ENCODE data around the gene CYLD.

The CYLD gene

DNA sequence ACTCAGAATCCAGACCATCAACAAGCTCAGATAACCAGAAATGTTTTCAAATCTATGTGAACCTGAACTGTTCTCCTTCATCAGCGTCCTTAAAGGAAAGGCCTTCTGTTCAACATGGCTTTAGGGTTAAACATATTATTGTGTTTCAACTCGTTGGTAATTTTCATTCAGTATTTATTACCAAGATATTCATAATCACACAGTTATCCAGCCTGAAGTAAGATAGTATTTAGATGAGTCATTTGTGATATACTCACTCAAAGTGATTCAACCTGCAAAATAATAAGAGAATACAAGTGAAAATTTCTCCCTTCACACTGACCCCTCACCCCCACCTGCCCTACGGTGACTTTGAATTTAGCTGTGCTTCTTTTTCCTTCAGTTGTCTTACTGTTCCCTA lies 3.0 kb downstream of the CYLD start:
- H3K4me1 ChIP-seq (ENCODE audit: insufficient read depth, low read length), result peaks cover 60% of the 10 kb centered on the region
- no peaks in the 10 kb centered on the region for H3K27me3 ChIP-seq (ENCODE audit: insufficient read depth, low read length, poor library complexity)
- TF ChIP-seq, protein P1, sequence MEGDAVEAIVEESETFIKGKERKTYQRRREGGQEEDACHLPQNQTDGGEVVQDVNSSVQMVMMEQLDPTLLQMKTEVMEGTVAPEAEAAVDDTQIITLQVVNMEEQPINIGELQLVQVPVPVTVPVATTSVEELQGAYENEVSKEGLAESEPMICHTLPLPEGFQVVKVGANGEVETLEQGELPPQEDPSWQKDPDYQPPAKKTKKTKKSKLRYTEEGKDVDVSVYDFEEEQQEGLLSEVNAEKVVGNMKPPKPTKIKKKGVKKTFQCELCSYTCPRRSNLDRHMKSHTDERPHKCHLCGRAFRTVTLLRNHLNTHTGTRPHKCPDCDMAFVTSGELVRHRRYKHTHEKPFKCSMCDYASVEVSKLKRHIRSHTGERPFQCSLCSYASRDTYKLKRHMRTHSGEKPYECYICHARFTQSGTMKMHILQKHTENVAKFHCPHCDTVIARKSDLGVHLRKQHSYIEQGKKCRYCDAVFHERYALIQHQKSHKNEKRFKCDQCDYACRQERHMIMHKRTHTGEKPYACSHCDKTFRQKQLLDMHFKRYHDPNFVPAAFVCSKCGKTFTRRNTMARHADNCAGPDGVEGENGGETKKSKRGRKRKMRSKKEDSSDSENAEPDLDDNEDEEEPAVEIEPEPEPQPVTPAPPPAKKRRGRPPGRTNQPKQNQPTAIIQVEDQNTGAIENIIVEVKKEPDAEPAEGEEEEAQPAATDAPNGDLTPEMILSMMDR (IDR thresholded peaks at IDR 0.05; ENCODE audit: borderline replicate concordance, extremely low read depth, low read length, poor library complexity, severe bottlenecking), result no peak
- TF ChIP-seq EZH2 (IDR thresholded peaks at IDR 0.05; ENCODE audit: borderline replicate concordance, low read depth, low read length, severe bottlenecking), result no peak
- no peaks in the 10 kb centered on the region for H4K20me1 ChIP-seq (ENCODE audit: insufficient read depth, low read length)
- H3K9me3 ChIP-seq (ENCODE audit: insufficient read depth, low read length, severe bottlenecking), result no peaks in the 10 kb centered on the region
- no peak overlapping the region for H3K9ac ChIP-seq (ENCODE audit: low read depth, low read length)
- no peak overlapping the region for H2AFZ ChIP-seq (ENCODE audit: low read depth, low read length)
- ATAC-seq (ENCODE audit: insufficient read depth, low read depth) (no peak), DNase-seq (no peak)
- H3K27ac ChIP-seq (ENCODE audit: low read length), result no peak overlapping the region
- H3K4me2 ChIP-seq (ENCODE audit: insufficient read depth, low read length), result no peak overlapping the region
- no peak overlapping the region for H3K4me3 ChIP-seq (ENCODE audit: low read depth in 1 of 2, low read length in 2 of 2)
- H3K79me2 ChIP-seq (ENCODE audit: insufficient read depth, low read length), result peaks cover 9% of the 10 kb centered on the region; the same call in 1 of the 2 replicates
- H3K36me3 ChIP-seq (ENCODE audit: insufficient read depth, low read length), result 0 out of 2 replicates have a peak, but pooled peaks cover 9% of the 10 kb centered on the region

DNA sequence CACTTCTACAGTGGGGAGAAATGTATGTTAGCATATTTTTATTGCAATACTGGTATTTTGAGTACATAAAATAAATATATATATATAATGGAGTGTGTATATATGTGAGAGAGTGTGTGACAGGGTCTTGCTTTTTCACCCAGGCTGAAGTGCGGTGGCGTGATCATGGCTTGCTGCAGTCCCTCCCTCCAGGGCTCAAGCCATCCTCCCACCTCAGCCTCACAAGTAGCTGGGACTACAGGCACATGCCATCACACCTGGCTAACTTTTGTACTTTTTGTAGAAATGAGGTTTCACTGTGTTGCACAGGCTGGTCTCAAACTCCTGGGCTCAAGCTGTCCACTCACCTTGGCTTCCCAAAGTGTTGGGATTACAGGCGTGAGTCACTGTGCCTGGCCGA lies 4.1 kb downstream of the CYLD start:
- Histone ChIP-seq H3K27me3 (ENCODE audit: insufficient read depth, low read length, poor library complexity) (no peaks in the 10 kb centered on the region), H3K9ac (ENCODE audit: low read depth, low read length) (no peak overlapping the region), H4K20me1 (ENCODE audit: insufficient read depth, low read length) (no peaks in the 10 kb centered on the region), H3K4me3 (ENCODE audit: low read depth in 1 of 2, low read length in 2 of 2) (no peak overlapping the region), H3K27ac (ENCODE audit: low read length) (no peak overlapping the region; the same call in 1 of the 2 replicates), H3K9me3 (ENCODE audit: insufficient read depth, low read length, severe bottlenecking) (no peaks in the 10 kb centered on the region), H3K4me1 (ENCODE audit: insufficient read depth, low read length) (peaks cover 57% of the 10 kb centered on the region), H3K79me2 (ENCODE audit: insufficient read depth, low read length) (peaks cover 9% of the 10 kb centered on the region; the same call in 1 of the 2 replicates), H3K36me3 (ENCODE audit: insufficient read depth, low read length) (0 out of 2 replicates have a peak, but pooled peaks cover 13% of the 10 kb centered on the region), H2AFZ (ENCODE audit: low read depth, low read length) (no peak overlapping the region), H3K4me2 (ENCODE audit: insufficient read depth, low read length) (peak overlapping the region; percentile 60)
- ATAC-seq (ENCODE audit: insufficient read depth, low read depth) (no peak), DNase-seq (no peak)
- TF ChIP-seq, protein P1 (IDR thresholded peaks at IDR 0.05; ENCODE audit: borderline replicate concordance, extremely low read depth, low read length, poor library complexity, severe bottlenecking), result no peak

DNA sequence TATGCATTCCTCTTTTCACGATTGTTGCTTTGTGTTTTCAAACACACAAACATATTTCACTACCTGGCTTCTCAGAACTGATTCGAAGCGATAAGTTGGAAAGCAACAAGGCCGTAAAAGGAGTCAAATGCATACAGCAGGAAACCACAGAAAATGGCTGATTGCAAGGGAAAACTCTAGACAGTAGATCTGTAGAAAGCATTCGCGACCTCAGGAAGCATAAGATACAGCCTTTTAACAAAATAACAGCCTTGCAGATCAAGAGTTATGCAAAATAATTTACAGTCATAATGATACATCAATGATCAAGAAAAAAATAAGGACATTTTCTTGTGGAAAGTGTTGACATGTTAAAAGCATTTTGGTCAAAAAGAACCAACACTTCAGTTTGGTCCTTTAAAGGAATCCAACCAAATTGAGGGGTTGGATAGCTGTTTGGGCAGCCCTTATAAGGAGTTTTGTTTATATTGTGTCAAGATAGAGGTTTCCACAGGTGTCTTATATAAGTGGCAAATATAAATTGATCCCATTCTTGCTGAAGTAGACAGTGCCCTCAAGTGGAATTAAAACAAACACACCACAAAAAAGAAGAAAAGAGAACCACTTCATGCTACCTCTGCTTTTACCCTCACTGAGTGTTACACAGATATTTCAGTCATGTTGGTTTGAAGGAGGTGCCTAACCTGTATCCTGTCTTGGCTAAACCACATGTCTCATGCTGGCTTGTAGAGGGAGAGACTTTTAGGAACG lies 5.5 kb downstream of the CYLD start:
- Histone ChIP-seq H3K4me2 (ENCODE audit: insufficient read depth, low read length) (peak overlapping the region; percentile 60), H3K79me2 (ENCODE audit: insufficient read depth, low read length) (peaks cover 9% of the 10 kb centered on the region; the same call in 1 of the 2 replicates), H3K27me3 (ENCODE audit: insufficient read depth, low read length, poor library complexity) (no peaks in the 10 kb centered on the region), H2AFZ (ENCODE audit: low read depth, low read length) (peak overlapping the region; percentile 63), H4K20me1 (ENCODE audit: insufficient read depth, low read length) (no peaks in the 10 kb centered on the region), H3K4me3 (ENCODE audit: low read depth in 1 of 2, low read length in 2 of 2) (peak overlapping the region in 1 of 2 experiments; percentile 32; a peak in 2 of 4 replicates), H3K9ac (ENCODE audit: low read depth, low read length) (peak overlapping the region; percentile 50), H3K36me3 (ENCODE audit: insufficient read depth, low read length) (peaks cover 20% of the 10 kb centered on the region; the same call in 1 of the 2 replicates), H3K9me3 (ENCODE audit: insufficient read depth, low read length, severe bottlenecking) (no peaks in the 10 kb centered on the region), H3K27ac (ENCODE audit: low read length) (peak overlapping the region; percentile 81), H3K4me1 (ENCODE audit: insufficient read depth, low read length) (peaks cover 51% of the 10 kb centered on the region)
- ATAC-seq (ENCODE audit: insufficient read depth, low read depth), result peak; percentile 91
- peak; percentile 47 for DNase-seq
- TF ChIP-seq, protein P1 (IDR thresholded peaks at IDR 0.05; ENCODE audit: borderline replicate concordance, extremely low read depth, low read length, poor library complexity, severe bottlenecking), result peak; percentile 70
- TF ChIP-seq EZH2 (IDR thresholded peaks at IDR 0.05; ENCODE audit: borderline replicate concordance, low read depth, low read length, severe bottlenecking), result no peak
